AG09319 (cell line): ENCODE data around the gene ADSS2.

Experiments
- DNase-seq: peaks from one replicate; pipeline ENCODE4 v3.0.0-alpha.2; 2010; ENCODE audit warnings: low read depth; ENCODE audit errors: extremely low read depth
- TF ChIP-seq, protein P1 (sequence below): IDR thresholded peaks from 2 replicates; pipeline ENCODE4 v1.5.1; 2011; ENCODE audit warnings: low read depth, mild to moderate bottlenecking, inconsistent platforms, low read length, moderate library complexity

Gene ADSS2

DNA sequence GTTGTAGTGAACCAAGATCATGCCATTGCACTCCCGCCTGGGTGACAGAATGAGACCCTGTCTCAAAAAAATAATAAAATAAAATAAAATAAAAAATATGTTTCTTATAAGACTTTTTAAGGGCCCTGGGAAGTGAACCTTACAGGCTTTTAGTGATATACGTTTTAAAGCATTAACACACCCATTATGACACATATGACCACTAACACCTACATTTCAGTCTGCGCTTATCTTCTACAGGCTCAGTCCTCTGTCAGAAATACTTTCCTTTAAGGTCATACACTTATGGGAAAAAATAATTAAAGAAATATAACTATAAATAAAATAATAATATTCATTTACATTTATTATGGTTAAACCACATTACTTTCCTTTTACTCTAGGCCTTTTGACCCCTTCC lies 21.9 kb downstream of the ADSS2 start:
- DNase-seq = no peak
- TF ChIP-seq, protein P1, sequence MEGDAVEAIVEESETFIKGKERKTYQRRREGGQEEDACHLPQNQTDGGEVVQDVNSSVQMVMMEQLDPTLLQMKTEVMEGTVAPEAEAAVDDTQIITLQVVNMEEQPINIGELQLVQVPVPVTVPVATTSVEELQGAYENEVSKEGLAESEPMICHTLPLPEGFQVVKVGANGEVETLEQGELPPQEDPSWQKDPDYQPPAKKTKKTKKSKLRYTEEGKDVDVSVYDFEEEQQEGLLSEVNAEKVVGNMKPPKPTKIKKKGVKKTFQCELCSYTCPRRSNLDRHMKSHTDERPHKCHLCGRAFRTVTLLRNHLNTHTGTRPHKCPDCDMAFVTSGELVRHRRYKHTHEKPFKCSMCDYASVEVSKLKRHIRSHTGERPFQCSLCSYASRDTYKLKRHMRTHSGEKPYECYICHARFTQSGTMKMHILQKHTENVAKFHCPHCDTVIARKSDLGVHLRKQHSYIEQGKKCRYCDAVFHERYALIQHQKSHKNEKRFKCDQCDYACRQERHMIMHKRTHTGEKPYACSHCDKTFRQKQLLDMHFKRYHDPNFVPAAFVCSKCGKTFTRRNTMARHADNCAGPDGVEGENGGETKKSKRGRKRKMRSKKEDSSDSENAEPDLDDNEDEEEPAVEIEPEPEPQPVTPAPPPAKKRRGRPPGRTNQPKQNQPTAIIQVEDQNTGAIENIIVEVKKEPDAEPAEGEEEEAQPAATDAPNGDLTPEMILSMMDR = no peak

DNA sequence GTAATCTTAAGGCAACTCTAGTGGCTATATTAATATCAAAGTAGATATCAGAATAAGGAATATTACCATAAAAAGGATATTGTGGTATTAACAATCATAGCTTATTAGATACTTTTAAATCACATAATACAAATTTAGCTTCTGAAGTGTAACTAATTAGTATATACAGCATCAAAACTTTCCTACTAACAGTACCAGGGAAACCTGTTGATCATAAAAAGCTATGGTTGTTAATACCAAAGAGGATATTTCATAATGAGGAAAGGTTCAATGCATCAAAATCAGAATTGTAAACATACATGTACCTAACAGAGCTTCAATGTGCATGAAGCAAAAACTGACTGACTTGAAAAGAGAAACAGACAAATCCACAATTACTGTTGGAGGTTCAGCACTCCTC lies 24.1 kb downstream of the ADSS2 start:
- TF ChIP-seq, protein P1 = no peak
- no peak for DNase-seq

DNA sequence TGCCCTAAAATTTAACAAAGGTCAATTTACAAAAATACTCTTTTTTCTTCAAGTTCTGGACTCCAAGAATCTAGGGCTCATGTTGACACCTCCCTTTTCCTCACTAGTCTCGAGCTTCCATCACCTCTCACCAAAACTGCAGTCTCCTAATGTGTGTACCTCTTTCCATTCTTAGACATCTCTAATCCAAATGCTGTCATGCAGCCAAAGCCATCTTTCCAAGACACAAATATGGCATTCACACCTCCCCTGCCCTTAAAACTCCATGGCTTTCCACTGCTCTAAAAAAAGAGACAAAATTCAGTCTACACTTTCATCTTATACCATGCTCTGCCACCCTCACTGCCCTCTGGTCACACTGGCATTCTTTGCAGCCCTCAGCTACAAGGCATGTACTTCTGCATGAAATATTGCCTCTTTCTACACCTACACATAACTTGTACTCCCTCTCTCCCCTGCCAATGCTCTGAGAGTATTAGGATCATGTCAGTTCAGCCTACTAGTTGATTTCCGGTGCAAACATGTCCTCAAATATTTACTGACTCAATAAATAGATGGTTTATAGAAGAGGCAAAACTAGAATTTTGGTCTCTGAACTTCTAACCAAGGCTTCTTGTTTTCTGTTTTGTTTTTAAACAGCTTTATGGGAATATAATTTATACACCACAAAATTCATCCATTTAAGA lies 26.9 kb downstream of the ADSS2 start:
- no peak for DNase-seq
- TF ChIP-seq, protein P1 = no peak

DNA sequence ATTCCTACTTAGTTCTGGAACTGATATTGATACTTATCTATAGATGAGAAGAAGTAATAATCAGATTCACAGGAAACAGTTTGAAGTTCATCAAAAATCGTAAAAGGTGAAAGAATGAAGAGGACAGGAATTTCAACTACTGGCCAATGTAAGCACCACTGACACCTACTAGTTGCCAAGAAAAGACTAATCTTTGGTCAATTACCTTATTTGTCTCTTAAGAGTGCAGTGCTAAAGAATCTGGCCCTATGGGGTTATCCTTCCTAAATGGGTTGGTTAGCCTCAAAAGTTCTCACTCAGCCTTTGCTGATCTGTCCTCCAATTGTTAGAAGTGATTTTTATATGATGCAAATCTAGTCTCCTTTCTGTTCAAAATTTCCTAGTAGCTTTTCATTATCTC lies 29.5 kb downstream of the ADSS2 start:
- TF ChIP-seq, protein P1 = no peak
- DNase-seq = no peak

DNA sequence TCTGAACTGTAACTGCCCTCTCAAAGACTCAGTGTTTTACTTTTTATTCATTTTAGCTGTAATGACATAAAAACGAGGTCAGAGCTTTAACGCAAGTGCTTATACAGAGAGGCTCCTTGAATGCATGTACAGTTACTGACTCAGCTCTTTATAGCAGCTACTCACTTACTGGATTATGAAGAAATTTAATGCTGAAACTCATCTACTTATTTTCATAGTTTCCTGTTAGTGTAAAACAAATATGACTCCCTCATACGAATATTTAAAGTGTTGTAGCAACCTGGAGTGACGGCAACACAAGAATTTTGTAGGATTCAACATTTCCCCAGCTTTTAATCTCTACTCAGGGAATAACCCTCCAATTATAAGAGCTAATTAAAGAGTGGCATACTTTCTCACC lies 32.7 kb downstream of the ADSS2 start:
- no peak for DNase-seq

DNA sequence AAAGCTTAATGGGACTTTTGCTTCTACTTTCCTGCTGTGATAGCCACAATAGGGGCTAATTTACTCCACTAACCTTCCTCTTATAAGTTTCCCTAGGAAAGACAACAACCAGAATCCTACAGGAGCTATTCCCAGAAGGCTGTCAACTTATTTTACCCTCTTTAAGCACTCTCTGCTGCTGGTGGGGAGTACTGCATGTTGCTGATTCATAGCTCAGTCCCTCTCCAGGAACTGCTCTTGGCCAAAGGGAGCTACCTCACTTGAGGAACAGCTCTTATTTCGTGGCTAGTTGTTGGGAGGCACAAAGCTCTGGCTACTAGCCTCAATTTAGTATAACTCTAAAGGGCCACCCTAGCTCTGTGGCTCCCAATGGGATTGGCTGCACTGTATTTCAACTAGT lies 37.2 kb downstream of the ADSS2 start:
- TF ChIP-seq, protein P1 = peak; percentile 40
- DNase-seq = peak; percentile 42

More for the DNA sequence above, 32.7 kb downstream of the ADSS2 start:
- TF ChIP-seq, protein P1 = no peak

DNA sequence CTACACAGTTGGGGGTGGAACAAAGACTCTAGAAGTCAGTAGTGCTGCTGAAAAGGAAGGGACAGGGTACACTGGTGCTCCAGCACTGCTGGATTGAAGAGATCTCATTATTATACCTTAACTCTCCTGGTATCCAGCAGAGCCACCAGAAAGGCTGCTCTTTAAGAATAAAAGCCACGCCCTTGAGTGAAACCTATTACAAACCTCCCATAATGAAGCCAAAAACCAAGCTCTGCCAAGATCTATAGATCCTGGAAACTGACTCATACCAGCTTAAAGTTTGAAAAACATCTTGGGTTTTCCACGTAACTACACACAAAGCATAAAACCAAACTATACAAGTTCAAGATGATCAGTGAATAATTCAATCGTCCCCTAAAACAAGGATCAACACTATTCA lies 38.0 kb downstream of the ADSS2 start:
- DNase-seq = no peak
- TF ChIP-seq, protein P1 = no peak
